SK-N-MC (cell line): Measurements from ENCODE around the gene MRE11.

ENCODE experiments used
- EZH2 ChIP-seq: fragments of 200-600 bp; sonication (generic); IDR thresholded peaks from one replicate; pipeline ENCODE4 v1.6.1; 2017; ENCODE audit warnings: antibody characterized with exemption
- FOXP2 ChIP-seq: optimal IDR thresholded peaks from 2 replicates; pipeline ENCODE3; 2011; ENCODE audit warnings: mild to moderate bottlenecking, moderate library complexity; ENCODE audit not compliant: insufficient read depth; ENCODE audit errors: extremely low read length, control extremely low read depth
- POLR2AphosphoS5 ChIP-seq: IDR thresholded peaks from 2 replicates; pipeline ENCODE4 v1.6.1; 2012; ENCODE audit warnings: mild to moderate bottlenecking, low read depth, low read length, borderline replicate concordance

DNA sequence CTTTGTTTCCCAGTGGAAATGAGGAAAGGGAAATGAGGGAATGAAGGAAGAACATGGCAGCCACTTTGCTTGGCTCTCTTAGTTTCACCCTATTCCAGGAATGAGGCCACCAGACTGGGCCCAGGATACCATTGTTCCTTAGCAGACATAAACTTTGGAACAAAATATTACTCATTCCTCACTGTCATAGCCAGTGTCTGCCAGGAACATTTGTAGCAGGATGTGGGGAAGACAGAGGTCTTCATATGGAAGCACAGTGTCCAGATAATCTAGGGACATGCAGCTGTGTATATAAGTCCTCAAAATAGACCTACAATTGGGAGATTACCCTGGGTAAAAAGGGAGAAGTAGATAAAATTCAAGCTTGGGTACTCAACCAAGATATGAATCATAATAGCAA lies 34.9 kb upstream of the MRE11 start:
- no peak for TF ChIP-seq POLR2AphosphoS5
- no peak for TF ChIP-seq EZH2
- no peak for TF ChIP-seq FOXP2
